SK-N-SH (cell line): ENCODE measurements around the gene PHF21B. TPM values are rescaled to one million over a fixed set of nuclear protein-coding genes. Genes with fewer than 3 reads are reported as not detected.

ENCODE experiments used
- CTCF ChIA-PET: fragments of 300-600, 350-600 bp; formaldehyde crosslinking; extraction: SDS; loops from one replicate; lab custom pipeline; 2021; lab: Yijun Ruan, JAX
- POLR2A ChIA-PET: fragments of 350-600 bp; sonication (Branson Sonifier 250); formaldehyde crosslinking; extraction: SDS; loops from one replicate; lab custom pipeline; 2020; ENCODE audit warnings: antibody characterized with exemption, inconsistent platforms; lab: Yijun Ruan, JAX
- DNase-seq: peaks from one replicate; pipeline ENCODE4 v3.0.0; 2012
- H2AFZ ChIP-seq: fragments of 200-600 bp; sonication (generic); 2 replicates; pipeline ENCODE4 v1.8.1; 2016; ENCODE audit warnings: antibody characterized with exemption, mild to moderate bottlenecking, low read depth
- H3F3A ChIP-seq: fragments of 200-600 bp; sonication (generic); replicated peaks from 2 replicates; pipeline ENCODE3; 2016; ENCODE audit warnings: antibody characterized with exemption, mild to moderate bottlenecking; ENCODE audit not compliant: insufficient read depth
- H3K27ac ChIP-seq, 2 experiments: fragments of 200-500 bp in 1 of 2; fragments of 200-600 bp in 1 of 2; sonication (Bioruptor generic) in 1 of 2; sonication (generic), shearing (Covaris generic) in 1 of 2; 2 replicates each; pipeline versions ENCODE4 v1.5.1 to v1.6.1; 2014 to 2016; ENCODE audit warnings: low read depth in 2 of 2, inconsistent platforms in 1 of 2, low read length in 1 of 2, mild to moderate bottlenecking in 1 of 2, mixed read lengths in 1 of 2
- H3K27me3 ChIP-seq: fragments of 200-600 bp; sonication (generic), shearing (Covaris generic); 2 replicates; pipeline ENCODE4 v1.6.1; 2016; ENCODE audit warnings: mixed run types; ENCODE audit not compliant: insufficient read depth
- H3K36me3 ChIP-seq, 2 experiments: fragments of 200-500 bp in 1 of 2; fragments of 200-600 bp in 1 of 2; sonication (Bioruptor generic) in 1 of 2; sonication (generic) in 1 of 2; replicated peaks in 1 of 2; 2 replicates each; pipeline versions ENCODE3 to v1.5.1; 2014 to 2016; ENCODE audit warnings: low read length in 1 of 2, mild to moderate bottlenecking in 1 of 2; ENCODE audit not compliant: insufficient read depth in 2 of 2, control insufficient read depth in 1 of 2
- H3K4me1 ChIP-seq, 2 experiments: fragments of 200-500 bp in 1 of 2; fragments of 200-600 bp in 1 of 2; sonication (Bioruptor generic) in 1 of 2; sonication (generic), shearing (Covaris generic) in 1 of 2; 2 replicates each; pipeline versions ENCODE4 v1.5.1 to v1.6.1; 2014 to 2016; ENCODE audit warnings: low read depth in 1 of 2, low read length in 1 of 2, mixed run types in 1 of 2; ENCODE audit not compliant: insufficient read depth in 2 of 2, control insufficient read depth in 1 of 2
- H3K4me2 ChIP-seq: fragments of 200-600 bp; sonication (generic), shearing (Covaris generic); 2 replicates; pipeline ENCODE4 v1.6.1; 2017; ENCODE audit warnings: mixed run types
- H3K4me3 ChIP-seq, 2 experiments: fragments of 200-500 bp in 1 of 2; fragments of 200-600 bp in 1 of 2; sonication (Bioruptor generic) in 1 of 2; sonication (generic), shearing (Covaris generic) in 1 of 2; 2 replicates each; pipeline versions ENCODE4 v1.5.1 to v1.8.1; 2014 to 2016; ENCODE audit warnings: low read depth in 2 of 2, inconsistent platforms in 1 of 2, low read length in 1 of 2, mild to moderate bottlenecking in 1 of 2, mixed read lengths in 1 of 2, moderate library complexity in 1 of 2
- H3K79me2 ChIP-seq: fragments of 200-600 bp; sonication (generic); 2 replicates; pipeline ENCODE4 v1.8.1; 2017; ENCODE audit warnings: mild to moderate bottlenecking; ENCODE audit not compliant: insufficient read depth
- H3K9ac ChIP-seq: fragments of 200-600 bp; sonication (generic); 2 replicates; pipeline ENCODE4 v1.6.1; 2017; ENCODE audit warnings: mixed run types
- H3K9me2 ChIP-seq: fragments of 200-600 bp; sonication (generic); 2 replicates; pipeline ENCODE4 v1.6.1; 2017; ENCODE audit warnings: mixed run types
- H3K9me3 ChIP-seq: fragments of 200-600 bp; sonication (generic); 2 replicates; pipeline ENCODE4 v1.6.1; 2017; ENCODE audit warnings: mixed run types, mild to moderate bottlenecking, moderate library complexity
- H4K20me1 ChIP-seq: fragments of 200-600 bp; sonication (generic); 2 replicates; pipeline ENCODE4 v1.6.1; 2017; ENCODE audit warnings: mild to moderate bottlenecking, mixed run types; ENCODE audit not compliant: insufficient read depth
- ELF1 ChIP-seq: IDR thresholded peaks from 2 replicates; pipeline ENCODE4 v1.4.0; 2012
- FOXM1 ChIP-seq: IDR thresholded peaks from 2 replicates; pipeline ENCODE4 v1.4.0; 2012; ENCODE audit warnings: low read depth, mild to moderate bottlenecking
- GABPA ChIP-seq: IDR thresholded peaks from 2 replicates; pipeline ENCODE4 v1.4.0; 2012; ENCODE audit warnings: low read depth, mild to moderate bottlenecking
- SIN3A ChIP-seq: IDR thresholded peaks from 2 replicates; pipeline ENCODE4 v1.6.1; 2012; ENCODE audit warnings: low read depth, mild to moderate bottlenecking, low read length, moderate library complexity, borderline replicate concordance
- SMC3 ChIP-seq: IDR thresholded peaks from 2 replicates; pipeline ENCODE4 v1.6.1; 2012; ENCODE audit warnings: low read depth, low read length, improper control_type of control experiment
- TEAD4 ChIP-seq: IDR thresholded peaks from 2 replicates; pipeline ENCODE4 v1.4.0; 2012; ENCODE audit warnings: mild to moderate bottlenecking, borderline replicate concordance; ENCODE audit not compliant: insufficient read depth
- USF1 ChIP-seq: IDR thresholded peaks from 2 replicates; pipeline ENCODE4 v1.4.0; 2012; ENCODE audit warnings: low read depth, borderline replicate concordance
- USF2 ChIP-seq: fragments of 150-350 bp; IDR thresholded peaks from 2 replicates; pipeline ENCODE4 v1.6.1; 2017; ENCODE audit warnings: antibody characterized with exemption, low read length, low read depth, borderline replicate concordance
- ZBTB33 ChIP-seq: IDR thresholded peaks from 2 replicates; pipeline ENCODE4 v1.4.0; 2012; ENCODE audit warnings: low read depth, borderline replicate concordance
- whole genome bisulfite sequencing: methylation state at CpG from one replicate; pipeline ENCODE4 v1.1.6; 2017; ENCODE audit warnings: low lambda C conversion rate; 5-methylcytosine and 5-hydroxymethylcytosine counted together
- polyA plus RNA-seq, 3 experiments: library from polyadenylated mRNA; depleted of rRNA; stranded (reverse); fragments of >200 nt; gene quantifications; 2 replicates each; pipeline ENCODE4 v1.2.3, GENCODE V29; 2012
- TF ChIP-seq, protein P1 (sequence below): IDR thresholded peaks from 2 replicates; pipeline ENCODE4 v1.6.1; 2012; ENCODE audit warnings: mild to moderate bottlenecking, low read depth, low read length, moderate library complexity

The PHF21B gene
- polyA plus RNA-seq, 1 of the 3 experiments (the other 2 are of a cell fraction), result 0.76 TPM

GRCh38 chr22:44862281-44862680, 147.5 kb downstream of the PHF21B start:
- no peaks in the 10 kb centered on the region for H3K9me3 ChIP-seq
- TF ChIP-seq FOXM1 (no peak), SMC3 (no peak), USF2 (no peak), SIN3A (no peak), ELF1 (no peak), USF1 (no peak), TEAD4 (no peak), GABPA (no peak), ZBTB33 (no peak)
- TF ChIP-seq, protein P1, sequence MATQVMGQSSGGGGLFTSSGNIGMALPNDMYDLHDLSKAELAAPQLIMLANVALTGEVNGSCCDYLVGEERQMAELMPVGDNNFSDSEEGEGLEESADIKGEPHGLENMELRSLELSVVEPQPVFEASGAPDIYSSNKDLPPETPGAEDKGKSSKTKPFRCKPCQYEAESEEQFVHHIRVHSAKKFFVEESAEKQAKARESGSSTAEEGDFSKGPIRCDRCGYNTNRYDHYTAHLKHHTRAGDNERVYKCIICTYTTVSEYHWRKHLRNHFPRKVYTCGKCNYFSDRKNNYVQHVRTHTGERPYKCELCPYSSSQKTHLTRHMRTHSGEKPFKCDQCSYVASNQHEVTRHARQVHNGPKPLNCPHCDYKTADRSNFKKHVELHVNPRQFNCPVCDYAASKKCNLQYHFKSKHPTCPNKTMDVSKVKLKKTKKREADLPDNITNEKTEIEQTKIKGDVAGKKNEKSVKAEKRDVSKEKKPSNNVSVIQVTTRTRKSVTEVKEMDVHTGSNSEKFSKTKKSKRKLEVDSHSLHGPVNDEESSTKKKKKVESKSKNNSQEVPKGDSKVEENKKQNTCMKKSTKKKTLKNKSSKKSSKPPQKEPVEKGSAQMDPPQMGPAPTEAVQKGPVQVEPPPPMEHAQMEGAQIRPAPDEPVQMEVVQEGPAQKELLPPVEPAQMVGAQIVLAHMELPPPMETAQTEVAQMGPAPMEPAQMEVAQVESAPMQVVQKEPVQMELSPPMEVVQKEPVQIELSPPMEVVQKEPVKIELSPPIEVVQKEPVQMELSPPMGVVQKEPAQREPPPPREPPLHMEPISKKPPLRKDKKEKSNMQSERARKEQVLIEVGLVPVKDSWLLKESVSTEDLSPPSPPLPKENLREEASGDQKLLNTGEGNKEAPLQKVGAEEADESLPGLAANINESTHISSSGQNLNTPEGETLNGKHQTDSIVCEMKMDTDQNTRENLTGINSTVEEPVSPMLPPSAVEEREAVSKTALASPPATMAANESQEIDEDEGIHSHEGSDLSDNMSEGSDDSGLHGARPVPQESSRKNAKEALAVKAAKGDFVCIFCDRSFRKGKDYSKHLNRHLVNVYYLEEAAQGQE, result no peak
- TF ChIP-seq, all 33 proteins: peak for 0
- Histone ChIP-seq H3F3A (no peaks in the 10 kb centered on the region), H3K27me3 (no peaks in the 10 kb centered on the region), H4K20me1 (no peaks in the 10 kb centered on the region), H3K4me3 (no peak overlapping the region), H3K36me3 (no peaks in the 10 kb centered on the region), H3K79me2 (no peaks in the 10 kb centered on the region), H3K4me1 (no peaks in the 10 kb centered on the region), H3K27ac (no peak overlapping the region), H3K4me2 (no peak overlapping the region), H3K9me2 (no peaks in the 10 kb centered on the region), H2AFZ (no peak overlapping the region), H3K9ac (no peak overlapping the region)
- POLR2A ChIA-PET, result no interaction called here
- 53% methylated on average over 3 of the region's 11 CpGs for WGBS
- CTCF ChIA-PET, result interaction anchor here (1.0 kb wide), 1 partner anchor 9 kb away, joined by 3 read pairs; no protein-coding TSS in a partner anchor
- DNase-seq, result no peak
